Nephron (organoid): ENCODE measurements around the gene ARHGAP33.
A peak's percentile ranks its signal among the peaks of the same experiment; 100 is the strongest.

Experiments used
- H3K27ac Mint-ChIP-seq, 3 experiments: 2 replicates each; pipeline ENCODE4 v1.8.0; 2020; ENCODE audit warnings: mixed read lengths in 3 of 3, mild to moderate bottlenecking in 2 of 3, moderate library complexity in 1 of 3
- H3K27me3 Mint-ChIP-seq: 2 replicates; pipeline ENCODE4 v1.8.0; 2021; ENCODE audit warnings: low read depth, mild to moderate bottlenecking, moderate library complexity, mixed read lengths
- H3K36me3 Mint-ChIP-seq: 2 replicates; pipeline ENCODE4 v1.8.0; 2020; ENCODE audit warnings: low read depth, mixed read lengths
- H3K4me1 Mint-ChIP-seq: 2 replicates; pipeline ENCODE4 v1.8.0; 2020; ENCODE audit warnings: mixed read lengths
- H3K4me3 Mint-ChIP-seq, 3 experiments: 2 replicates each; pipeline ENCODE4 v1.8.0; 2020; ENCODE audit warnings: mild to moderate bottlenecking in 3 of 3, mixed read lengths in 3 of 3, moderate library complexity in 2 of 3
- H3K9me3 Mint-ChIP-seq: 2 replicates; pipeline ENCODE4 v1.8.0; 2020; ENCODE audit warnings: mixed read lengths
- TF ChIP-seq, protein P1 (sequence below), 3 experiments: fragments of 200-600 bp; sonication (generic); IDR thresholded peaks; one replicate each; pipeline ENCODE4 v1.5.0; 2021; ENCODE audit warnings: antibody characterized with exemption in 3 of 3; ENCODE audit not compliant: unreplicated experiment in 3 of 3

The ARHGAP33 gene

DNA sequence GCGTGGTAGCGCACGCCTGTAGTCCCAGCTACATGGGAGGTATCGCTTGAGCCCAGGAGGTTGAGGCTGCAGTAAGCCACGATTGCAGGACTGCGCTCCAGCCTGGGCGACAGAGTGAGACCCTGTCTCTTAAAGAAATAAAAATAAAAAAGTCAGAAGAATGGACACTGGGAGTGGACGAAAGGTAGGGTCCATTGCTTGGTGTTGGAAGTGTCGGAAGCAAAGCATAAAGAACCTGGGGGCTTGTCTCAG is 392 bp upstream of the ARHGAP33 start:
- Mint-ChIP-seq H3K9me3 (no peaks in the 10 kb centered on the region), H3K36me3 (peaks cover 12% of the 10 kb centered on the region)

DNA sequence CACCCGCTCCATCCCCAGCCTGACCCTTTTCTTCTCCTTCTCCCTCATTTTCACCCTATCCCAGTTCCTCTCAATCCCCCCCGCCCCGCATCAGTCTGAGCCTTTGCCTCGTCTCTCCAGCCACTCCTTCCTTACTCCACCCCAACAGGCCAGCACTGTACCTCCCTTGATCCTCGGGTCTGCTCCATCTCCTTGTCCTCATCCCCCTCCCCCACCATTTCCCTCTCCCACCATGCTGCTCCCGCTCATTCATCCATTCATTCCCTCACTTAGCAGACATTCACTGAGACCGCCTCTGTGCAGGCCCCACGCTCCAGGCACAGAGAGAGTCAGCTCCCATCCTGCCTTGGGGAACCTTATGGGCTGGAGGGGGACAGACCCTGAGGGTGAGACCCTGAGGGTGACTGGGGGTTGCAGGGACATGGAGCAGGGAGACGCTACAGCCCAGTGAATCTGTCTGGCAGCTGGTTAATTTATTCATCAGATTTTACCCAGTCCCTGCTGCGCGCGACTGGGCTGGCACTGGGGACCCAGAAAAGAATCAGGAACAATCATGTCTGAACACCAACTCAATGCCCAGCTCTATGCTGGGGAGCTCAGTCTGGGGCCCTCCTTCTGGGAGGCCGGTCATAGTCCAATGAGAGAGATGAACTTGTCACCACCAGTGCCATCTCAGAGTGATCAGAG is 881 bp downstream of the ARHGAP33 start:
- H3K27ac Mint-ChIP-seq = peak overlapping the region; percentile 43 to 62 (median 48)
- H3K4me1 Mint-ChIP-seq = peaks cover 27% of the 10 kb centered on the region
- H3K27me3 Mint-ChIP-seq = no peaks in the 10 kb centered on the region
- no peaks in the 10 kb centered on the region for H3K9me3 Mint-ChIP-seq
- H3K4me3 Mint-ChIP-seq = peak overlapping the region; percentile 78 to 90 (median 89)
- H3K36me3 Mint-ChIP-seq = peaks cover 13% of the 10 kb centered on the region
- TF ChIP-seq, protein P1, sequence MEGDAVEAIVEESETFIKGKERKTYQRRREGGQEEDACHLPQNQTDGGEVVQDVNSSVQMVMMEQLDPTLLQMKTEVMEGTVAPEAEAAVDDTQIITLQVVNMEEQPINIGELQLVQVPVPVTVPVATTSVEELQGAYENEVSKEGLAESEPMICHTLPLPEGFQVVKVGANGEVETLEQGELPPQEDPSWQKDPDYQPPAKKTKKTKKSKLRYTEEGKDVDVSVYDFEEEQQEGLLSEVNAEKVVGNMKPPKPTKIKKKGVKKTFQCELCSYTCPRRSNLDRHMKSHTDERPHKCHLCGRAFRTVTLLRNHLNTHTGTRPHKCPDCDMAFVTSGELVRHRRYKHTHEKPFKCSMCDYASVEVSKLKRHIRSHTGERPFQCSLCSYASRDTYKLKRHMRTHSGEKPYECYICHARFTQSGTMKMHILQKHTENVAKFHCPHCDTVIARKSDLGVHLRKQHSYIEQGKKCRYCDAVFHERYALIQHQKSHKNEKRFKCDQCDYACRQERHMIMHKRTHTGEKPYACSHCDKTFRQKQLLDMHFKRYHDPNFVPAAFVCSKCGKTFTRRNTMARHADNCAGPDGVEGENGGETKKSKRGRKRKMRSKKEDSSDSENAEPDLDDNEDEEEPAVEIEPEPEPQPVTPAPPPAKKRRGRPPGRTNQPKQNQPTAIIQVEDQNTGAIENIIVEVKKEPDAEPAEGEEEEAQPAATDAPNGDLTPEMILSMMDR (IDR thresholded peaks at IDR 0.05; ENCODE audit: unreplicated experiment in 3 of 3) = no peak

More for the DNA sequence above, 392 bp upstream of the ARHGAP33 start:
- TF ChIP-seq, protein P1 (IDR thresholded peaks at IDR 0.05; ENCODE audit: unreplicated experiment in 3 of 3) = no peak
- peaks cover 27% of the 10 kb centered on the region for H3K4me1 Mint-ChIP-seq
- H3K4me3 Mint-ChIP-seq = peak overlapping the region; percentile 89 to 94 (median 92)
- H3K27me3 Mint-ChIP-seq = no peaks in the 10 kb centered on the region
- H3K27ac Mint-ChIP-seq = no peak overlapping the region

DNA sequence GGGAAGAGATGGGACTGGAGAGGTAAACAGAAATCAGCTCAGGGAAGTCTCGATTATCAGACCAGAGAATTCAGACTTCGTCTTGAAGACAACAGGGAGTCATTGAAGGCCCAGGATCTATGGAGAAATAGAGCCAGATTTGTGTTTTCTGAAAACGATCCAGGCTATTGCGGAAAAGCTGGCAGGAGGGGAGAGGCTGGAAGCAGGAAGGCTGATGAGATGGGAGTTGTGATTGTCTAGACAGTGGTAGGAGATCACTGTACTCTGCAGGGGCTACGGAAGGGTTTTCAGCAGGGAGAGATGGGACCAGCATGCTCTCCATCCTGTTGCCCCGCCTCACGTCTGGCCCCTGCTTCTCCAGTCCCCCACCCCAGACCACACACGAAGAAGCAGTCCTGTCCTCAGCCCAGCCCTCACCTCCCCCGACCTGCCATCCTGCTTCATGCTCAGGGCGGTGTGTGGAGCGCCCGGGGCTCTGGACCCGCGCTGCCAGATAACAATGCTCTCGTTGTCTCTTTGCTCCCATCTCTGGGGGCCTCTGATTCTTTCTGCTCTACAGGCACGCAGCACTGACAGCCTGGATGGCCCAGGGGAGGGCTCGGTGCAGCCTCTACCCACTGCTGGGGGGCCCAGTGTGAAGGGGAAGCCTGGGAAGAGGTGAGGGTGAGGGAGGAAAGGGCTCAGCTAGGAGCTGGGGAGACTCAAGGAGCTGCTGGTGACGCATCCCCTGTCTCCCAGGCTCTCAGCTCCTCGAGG is 1.9 kb downstream of the ARHGAP33 start:
- Mint-ChIP-seq H3K36me3 (peaks cover 19% of the 10 kb centered on the region), H3K4me3 (peak overlapping the region; percentile 78 to 90 (median 89)), H3K27me3 (no peaks in the 10 kb centered on the region), H3K4me1 (peaks cover 27% of the 10 kb centered on the region), H3K27ac (peak overlapping the region; percentile 20 to 48 (median 28)), H3K9me3 (no peaks in the 10 kb centered on the region)
- TF ChIP-seq, protein P1 (IDR thresholded peaks at IDR 0.05; ENCODE audit: unreplicated experiment in 3 of 3) = no peak

DNA sequence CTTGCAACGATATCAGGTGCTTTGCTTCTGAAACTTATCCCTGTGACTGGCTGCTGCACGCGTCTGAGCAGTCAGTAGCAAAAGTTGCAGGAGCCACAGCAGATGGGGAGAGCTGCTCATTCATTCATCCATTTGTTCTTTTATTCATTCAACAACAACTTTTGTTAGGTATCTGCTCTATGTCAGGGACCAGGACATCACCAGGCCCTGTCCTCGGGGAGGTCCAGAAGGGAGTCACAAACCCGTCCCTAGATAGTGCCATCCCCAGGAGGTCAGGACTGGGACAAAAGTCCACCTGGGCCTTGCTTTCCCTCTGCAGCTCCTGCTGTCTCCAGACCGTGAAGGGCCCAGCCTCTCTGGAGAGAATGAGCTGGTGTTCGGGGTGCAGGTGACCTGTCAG is 2.6 kb downstream of the ARHGAP33 start:
- TF ChIP-seq, protein P1 (IDR thresholded peaks at IDR 0.05; ENCODE audit: unreplicated experiment in 3 of 3) = no peak
- Mint-ChIP-seq H3K27ac (peak overlapping the region in 1 of 3 experiments; percentile 48), H3K4me1 (peaks cover 27% of the 10 kb centered on the region), H3K9me3 (no peaks in the 10 kb centered on the region), H3K27me3 (peaks cover 2% of the 10 kb centered on the region), H3K36me3 (peaks cover 24% of the 10 kb centered on the region), H3K4me3 (peak overlapping the region; percentile 78 to 90 (median 89))

DNA sequence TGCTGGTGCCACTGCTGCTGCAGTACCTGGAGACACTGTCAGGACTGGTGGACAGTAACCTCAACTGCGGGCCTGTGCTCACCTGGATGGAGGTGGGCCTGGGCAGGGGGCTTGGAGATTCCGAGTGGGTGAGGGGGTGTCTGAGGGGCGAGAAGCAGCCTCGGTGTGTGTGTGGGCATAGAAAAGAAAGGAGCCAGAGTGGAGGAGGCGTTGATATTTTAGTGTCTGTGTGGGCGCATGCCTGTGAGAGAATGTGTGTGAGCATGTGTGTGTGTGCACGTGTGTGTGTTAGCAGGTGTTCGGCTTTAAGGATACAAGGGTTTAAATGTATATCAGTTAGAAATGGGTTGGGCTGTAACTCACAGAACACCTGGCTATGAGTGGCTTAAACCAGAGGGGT is 3.7 kb downstream of the ARHGAP33 start:
- Mint-ChIP-seq H3K9me3 (no peaks in the 10 kb centered on the region), H3K27ac (no peak overlapping the region), H3K36me3 (peaks cover 30% of the 10 kb centered on the region), H3K4me1 (peaks cover 27% of the 10 kb centered on the region), H3K4me3 (peak overlapping the region in 2 of 3 experiments; percentile 1 to 26), H3K27me3 (peaks cover 6% of the 10 kb centered on the region)
- TF ChIP-seq, protein P1 (IDR thresholded peaks at IDR 0.05; ENCODE audit: unreplicated experiment in 3 of 3) = no peak
